Hair follicular keratinocyte (primary cell): ENCODE measurements around the gene LIMK2. TPM values are rescaled to one million over a fixed set of nuclear protein-coding genes. Genes with fewer than 3 reads are reported as not detected.

ENCODE experiments used
- total RNA-seq: library from RNA; depleted of rRNA; stranded (reverse); fragments of >200 nt; gene quantifications from 2 replicates; pipeline ENCODE4 v1.2.3, GENCODE V29; 2015

Gene LIMK2
- total RNA-seq: 80.4 and 96.8 TPM in 2 replicates

DNA sequence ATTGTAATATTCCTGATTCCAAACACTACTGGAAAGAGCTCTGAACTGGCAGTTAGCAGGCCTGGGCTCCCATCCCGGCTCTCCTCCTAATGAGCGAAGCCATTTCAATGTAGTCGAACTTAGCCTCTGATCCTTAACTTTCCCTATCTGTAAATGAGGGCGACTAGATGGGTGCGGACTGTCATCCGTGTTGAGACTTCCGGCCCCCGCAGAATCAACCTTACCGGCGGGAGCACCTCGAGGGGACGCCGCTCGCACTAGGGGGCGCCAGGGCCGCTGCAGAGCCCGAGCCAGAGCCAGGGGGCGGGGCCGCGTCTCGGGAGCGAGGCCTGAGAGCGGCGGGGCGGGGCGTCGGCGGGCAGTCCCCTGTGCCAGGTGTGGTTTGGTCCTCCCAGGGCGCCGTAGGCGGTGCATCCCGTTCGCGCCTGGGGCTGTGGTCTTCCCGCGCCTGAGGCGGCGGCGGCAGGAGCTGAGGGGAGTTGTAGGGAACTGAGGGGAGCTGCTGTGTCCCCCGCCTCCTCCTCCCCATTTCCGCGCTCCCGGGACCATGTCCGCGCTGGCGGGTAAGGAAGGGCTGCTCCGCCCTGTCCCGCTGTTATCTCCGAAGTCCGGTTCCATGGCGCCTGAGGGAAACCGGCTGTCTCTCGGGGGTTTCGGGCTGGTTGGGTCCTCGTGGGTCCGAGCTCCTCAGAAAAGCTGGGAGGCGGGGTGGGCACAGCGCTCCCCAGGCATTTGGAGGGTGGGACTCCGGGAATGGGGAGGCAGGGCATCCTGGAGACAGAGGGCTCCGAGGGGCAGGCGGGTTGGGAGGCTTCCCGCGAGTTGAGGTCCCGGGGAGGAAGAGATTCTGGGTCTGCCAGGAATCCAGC is at the start of gene LIMK2:
TSS of gene LIMK2 (plus strand) at position 437 of the 869 bp plus-strand sequence. CDS start at position 548, 111 bp downstream.

DNA sequence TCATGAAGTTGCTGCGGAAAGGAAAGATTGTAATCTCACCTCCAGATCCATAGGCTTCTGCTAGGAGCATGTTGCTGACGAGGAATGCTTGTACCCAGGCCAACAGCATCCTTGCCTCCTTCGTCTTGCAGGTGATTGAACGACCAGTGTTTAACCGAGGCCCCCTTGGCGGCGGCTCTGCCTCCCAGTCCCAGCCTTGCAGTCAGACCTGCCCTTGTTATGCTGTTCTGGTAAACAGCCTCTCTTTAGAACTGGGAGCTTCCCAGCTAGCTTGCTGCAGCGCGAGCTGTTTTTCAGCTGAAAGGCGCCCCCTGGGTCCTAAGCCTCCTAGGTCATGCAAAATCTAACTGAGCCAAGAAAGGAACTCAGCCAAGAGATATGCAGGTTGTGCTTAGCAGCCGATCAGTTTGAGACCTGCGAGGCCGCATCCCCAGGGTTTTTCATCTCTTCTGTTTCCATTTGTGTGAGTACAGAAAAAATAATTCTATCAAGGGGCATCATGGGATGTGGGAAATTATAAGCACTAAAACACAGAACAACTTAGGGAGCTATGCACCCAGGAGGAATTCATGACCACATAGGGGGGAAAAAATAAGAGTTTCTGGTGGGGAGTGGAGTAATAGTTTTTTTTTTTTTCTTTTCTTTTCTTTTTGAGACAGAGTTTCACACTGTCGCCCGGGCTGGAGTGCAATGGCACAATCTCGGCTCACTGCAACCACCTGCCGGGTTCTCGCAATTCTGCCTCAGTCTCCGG is 80.3 kb downstream of the LIMK2 start, which contains the start of gene PIK3IP1:
TSS of gene PIK3IP1 (minus strand) at position 253 of the 754 bp plus-strand sequence. CDS start at position 109, 144 bp downstream.

Other genes starting within 250 kb of the LIMK2 start
- gene MORC2, start 243.5 kb upstream of the LIMK2 start, total RNA-seq: 8.0 and 10.5 TPM in 2 replicates
- gene TUG1, start 243.0 kb upstream of the LIMK2 start, total RNA-seq: 17.5 and 21.2 TPM in 2 replicates
- gene SMTN, start 131.0 kb upstream of the LIMK2 start, total RNA-seq: 403 and 462 TPM in 2 replicates
- 58.1 and 84.4 TPM in 2 replicates for gene SELENOM, start 104.7 kb upstream of the LIMK2 start, total RNA-seq
- 0.08 and 0.34 TPM in 2 replicates for gene INPP5J, start 89.3 kb upstream of the LIMK2 start, total RNA-seq
- 0.23 and 0.31 TPM in 2 replicates for gene PLA2G3, start 71.8 kb upstream of the LIMK2 start, total RNA-seq
- gene RNF185, start 52.1 kb upstream of the LIMK2 start, total RNA-seq: 17.5 and 21.2 TPM in 2 replicates
- 13.8 and 35.1 TPM in 2 replicates for gene PIK3IP1, start 80.2 kb downstream of the LIMK2 start, total RNA-seq
- gene PATZ1, start 134.0 kb downstream of the LIMK2 start, total RNA-seq: 9.8 and 12.7 TPM in 2 replicates
- gene DRG1, start 187.3 kb downstream of the LIMK2 start, total RNA-seq: 44.1 and 75.3 TPM in 2 replicates